ENCODE data around the gene DCLK1.

DNA sequence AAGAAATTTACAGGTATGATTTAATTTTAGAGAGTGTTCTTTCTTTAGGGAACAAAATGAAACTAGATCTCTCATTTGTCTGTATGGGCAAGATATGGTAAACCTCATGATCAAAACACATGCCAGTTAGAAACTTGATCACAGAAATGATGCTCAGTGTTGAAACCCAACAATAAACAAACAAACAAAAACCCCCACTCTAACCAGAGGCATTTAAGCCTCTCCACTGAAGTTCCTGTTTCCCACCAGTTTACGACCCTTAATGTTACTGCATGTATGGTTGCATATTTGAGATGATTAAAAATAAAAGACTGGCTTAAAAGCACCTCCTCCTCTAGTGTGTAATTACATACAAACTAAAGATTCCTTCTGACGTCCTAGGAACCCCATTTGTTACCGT is 361.4 kb downstream of the DCLK1 start:
- no peak for TF ChIP-seq CTCF (IDR thresholded peaks at IDR 0.05 in 4 of 5, conservative IDR thresholded peaks at IDR 0.05 in 1 of 5)
- no peak for TF ChIP-seq POLR2A (IDR thresholded peaks at IDR 0.05)

Measured in gastrocnemius medialis (tissue), 4 donors.